Endothelial cell (in vitro differentiated cells): ENCODE measurements around the gene ARID4B. TPM values are rescaled to one million over a fixed set of nuclear protein-coding genes. Genes with fewer than 3 reads are reported as not detected.

Experiments
- DNase-seq: peaks from one replicate; pipeline ENCODE4 v3.0.0; 2021; ENCODE audit warnings: low spot score
- H3K27ac Mint-ChIP-seq: one replicate; pipeline ENCODE4 v1.8.0; 2021; ENCODE audit warnings: mixed read lengths, inconsistent platforms; ENCODE audit not compliant: unreplicated experiment
- H3K27me3 Mint-ChIP-seq: one replicate; pipeline ENCODE4 v1.8.0; 2021; ENCODE audit warnings: mild to moderate bottlenecking, moderate library complexity, mixed read lengths, inconsistent platforms; ENCODE audit not compliant: unreplicated experiment
- H3K36me3 Mint-ChIP-seq: one replicate; pipeline ENCODE4 v1.8.0; 2021; ENCODE audit warnings: mild to moderate bottlenecking, low read depth, mixed read lengths, inconsistent platforms; ENCODE audit not compliant: unreplicated experiment
- H3K4me1 Mint-ChIP-seq: one replicate; pipeline ENCODE4 v1.8.0; 2021; ENCODE audit warnings: mild to moderate bottlenecking, mixed read lengths, inconsistent platforms; ENCODE audit not compliant: unreplicated experiment
- H3K4me3 Mint-ChIP-seq: one replicate; pipeline ENCODE4 v1.8.0; 2021; ENCODE audit warnings: mild to moderate bottlenecking, mixed read lengths, inconsistent platforms; ENCODE audit not compliant: unreplicated experiment
- H3K9me3 Mint-ChIP-seq: one replicate; pipeline ENCODE4 v1.8.0; 2021; ENCODE audit warnings: mixed read lengths, inconsistent platforms; ENCODE audit not compliant: unreplicated experiment
- CTCF ChIP-seq: fragments of 200-600 bp; sonication (generic); IDR thresholded peaks from one replicate; pipeline ENCODE4 v1.5.0; 2021; ENCODE audit warnings: antibody characterized with exemption; ENCODE audit not compliant: unreplicated experiment
- total RNA-seq: library from RNA; stranded (reverse); fragmentation: NEBNext Ultra II Directional; extraction: Animal tissue kit (Norgen Biotek cat#: 25700); gene quantifications from one replicate; pipeline ENCODE4 v1.2.1, GENCODE V29; 2021; ENCODE audit not compliant: unreplicated experiment

ARID4B gene
- total RNA-seq, 1 donor from 2014 or later = 48.2 TPM

DNA sequence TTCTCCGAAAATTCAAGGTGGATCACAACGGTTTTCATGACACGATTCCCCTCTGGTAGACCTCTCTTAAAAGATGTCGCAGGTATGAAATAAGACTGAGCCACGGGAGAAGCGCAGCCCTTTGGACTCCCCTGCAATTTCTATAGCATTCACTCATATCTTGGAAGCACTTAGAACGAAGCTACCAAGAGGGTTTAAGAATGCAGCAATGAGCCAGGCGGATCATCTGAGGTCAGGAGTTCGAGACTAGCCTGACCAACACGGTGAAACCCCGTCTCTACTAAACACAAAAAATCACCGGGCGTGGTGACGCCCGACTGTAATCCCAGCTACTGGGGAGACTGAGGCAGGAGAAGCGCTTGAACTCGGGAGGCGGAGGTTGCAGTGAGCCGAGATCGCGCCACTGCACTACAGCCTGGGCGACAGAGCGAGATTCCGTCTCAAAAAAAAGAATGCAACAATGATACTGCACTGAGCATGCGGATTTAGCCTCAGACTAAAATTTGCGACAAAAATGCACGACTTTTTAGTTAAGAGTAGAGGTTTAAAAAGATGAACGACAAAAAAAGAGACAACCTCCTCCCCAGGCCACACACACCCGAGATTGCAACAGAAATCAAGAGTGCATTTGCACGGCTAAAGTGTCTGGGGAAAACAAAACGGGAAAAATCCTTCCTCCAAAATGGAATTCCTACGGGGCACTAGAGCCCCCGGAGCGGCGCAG is 200.1 kb downstream of the ARID4B start:
- no peak for TF ChIP-seq CTCF
- no peaks in the 10 kb centered on the region for H3K9me3 Mint-ChIP-seq

DNA sequence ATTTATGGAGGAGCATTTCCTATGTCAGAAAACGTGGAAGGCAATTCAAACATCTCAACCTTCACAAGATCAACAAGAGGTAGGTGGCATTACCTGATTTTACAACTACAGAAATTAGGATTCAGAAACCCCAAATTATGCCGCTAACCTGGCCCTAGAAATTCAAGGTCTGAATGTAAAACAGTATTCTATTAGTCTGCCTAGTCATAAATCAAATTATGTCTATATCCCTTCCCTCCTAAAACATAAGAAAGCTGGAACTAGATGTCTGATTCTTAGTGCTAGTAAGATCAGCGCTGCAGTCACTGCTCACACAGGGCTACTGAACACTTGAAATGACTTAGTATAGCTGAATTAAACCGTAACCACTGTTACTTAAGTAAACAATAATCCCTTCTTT is 200.8 kb downstream of the ARID4B start:
- Mint-ChIP-seq H3K27ac (no peak overlapping the region), H3K27me3 (peaks cover 6% of the 10 kb centered on the region), H3K4me3 (peak overlapping the region; percentile 95), H3K9me3 (no peaks in the 10 kb centered on the region), H3K4me1 (peaks cover 21% of the 10 kb centered on the region), H3K36me3 (peaks cover 11% of the 10 kb centered on the region)
- DNase-seq = no peak
- TF ChIP-seq CTCF = no peak

More for the DNA sequence above, 200.1 kb downstream of the ARID4B start:
- Mint-ChIP-seq H3K36me3 (peaks cover 8% of the 10 kb centered on the region), H3K4me1 (peaks cover 21% of the 10 kb centered on the region), H3K4me3 (peak overlapping the region; percentile 95), H3K27ac (peak overlapping the region; percentile 88), H3K27me3 (peaks cover 6% of the 10 kb centered on the region)
- no peak for DNase-seq

DNA sequence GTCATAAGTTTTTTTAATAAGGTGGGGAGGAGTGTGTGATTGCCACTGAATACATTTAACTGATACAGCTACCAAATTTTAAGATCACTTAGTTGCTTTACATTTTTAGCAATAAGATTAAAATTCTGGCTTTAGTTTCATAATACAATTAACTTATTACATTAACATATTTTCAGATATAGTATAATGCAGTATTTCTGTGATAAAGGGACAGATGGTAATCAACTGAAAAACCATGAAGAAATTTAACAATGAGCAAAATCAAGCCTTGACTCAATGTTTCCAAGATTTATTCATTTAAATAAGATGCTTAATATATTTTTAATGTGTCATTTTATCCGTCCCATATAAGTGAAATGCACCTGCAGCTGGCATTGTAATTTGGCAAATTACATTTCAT is 203.3 kb downstream of the ARID4B start:
- peaks cover 15% of the 10 kb centered on the region for H3K4me1 Mint-ChIP-seq
- no peak overlapping the region for H3K4me3 Mint-ChIP-seq
- H3K9me3 Mint-ChIP-seq = no peaks in the 10 kb centered on the region
- H3K27ac Mint-ChIP-seq = no peak overlapping the region
- DNase-seq = no peak
- no peak for TF ChIP-seq CTCF
- H3K27me3 Mint-ChIP-seq = peaks cover 7% of the 10 kb centered on the region
- H3K36me3 Mint-ChIP-seq = peaks cover 8% of the 10 kb centered on the region

GRCh38 chr1:235124111-235124510 is 203.9 kb downstream of the ARID4B start:
- Mint-ChIP-seq H3K9me3 (no peaks in the 10 kb centered on the region), H3K27ac (no peak overlapping the region)

More at GRCh38 chr1:235124111-235124510, 203.9 kb downstream of the ARID4B start:
- Mint-ChIP-seq H3K4me3 (no peak overlapping the region), H3K4me1 (peaks cover 13% of the 10 kb centered on the region), H3K27me3 (peaks cover 7% of the 10 kb centered on the region), H3K36me3 (peaks cover 8% of the 10 kb centered on the region)
- TF ChIP-seq CTCF = no peak
- DNase-seq = no peak
